LNCaP clone FGC (cell line): ENCODE measurements around the gene CREB5.

ENCODE experiments used
- DNase-seq: peaks from one replicate; pipeline ENCODE4 v3.0.0-alpha.2; 2011; ENCODE audit warnings: low read depth
- H3K4me3 ChIP-seq: 2 replicates; pipeline ENCODE4 v1.5.1; 2011; ENCODE audit warnings: mild to moderate bottlenecking, low read depth, low read length, control low read depth
- CTCF ChIP-seq: IDR thresholded peaks from 2 replicates; pipeline ENCODE4 v1.5.1; 2012; ENCODE audit warnings: mild to moderate bottlenecking; ENCODE audit not compliant: control insufficient read depth, insufficient read depth; ENCODE audit errors: extremely low read depth

Gene CREB5

DNA sequence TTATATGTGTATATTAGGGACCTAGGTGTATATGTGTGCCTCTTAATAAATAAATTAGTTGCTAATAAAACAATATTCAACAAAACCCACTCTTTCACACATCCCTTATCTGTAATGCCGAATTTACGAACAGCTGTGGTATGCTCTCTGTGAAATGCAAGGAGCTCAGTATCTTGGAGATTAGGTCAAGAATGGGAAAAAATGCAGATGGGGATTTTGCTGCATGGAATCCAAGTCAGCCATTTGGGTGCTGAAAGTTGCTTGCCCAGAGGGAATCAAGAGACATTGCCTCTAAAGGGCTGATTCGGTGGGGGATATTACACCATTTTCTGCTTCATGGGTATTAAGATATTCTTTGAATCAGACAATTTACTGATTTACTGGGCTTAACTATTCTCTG is 93.5 kb downstream of the CREB5 start:
- no peak overlapping the region for H3K4me3 ChIP-seq
- no peak for TF ChIP-seq CTCF
- DNase-seq = no peak

- no peak for DNase-seq
- no peak overlapping the region for H3K4me3 ChIP-seq
- no peak for TF ChIP-seq CTCF
Measured at GRCh38 chr7:28507525-28508282, 95.4 kb downstream of the CREB5 start.

DNA sequence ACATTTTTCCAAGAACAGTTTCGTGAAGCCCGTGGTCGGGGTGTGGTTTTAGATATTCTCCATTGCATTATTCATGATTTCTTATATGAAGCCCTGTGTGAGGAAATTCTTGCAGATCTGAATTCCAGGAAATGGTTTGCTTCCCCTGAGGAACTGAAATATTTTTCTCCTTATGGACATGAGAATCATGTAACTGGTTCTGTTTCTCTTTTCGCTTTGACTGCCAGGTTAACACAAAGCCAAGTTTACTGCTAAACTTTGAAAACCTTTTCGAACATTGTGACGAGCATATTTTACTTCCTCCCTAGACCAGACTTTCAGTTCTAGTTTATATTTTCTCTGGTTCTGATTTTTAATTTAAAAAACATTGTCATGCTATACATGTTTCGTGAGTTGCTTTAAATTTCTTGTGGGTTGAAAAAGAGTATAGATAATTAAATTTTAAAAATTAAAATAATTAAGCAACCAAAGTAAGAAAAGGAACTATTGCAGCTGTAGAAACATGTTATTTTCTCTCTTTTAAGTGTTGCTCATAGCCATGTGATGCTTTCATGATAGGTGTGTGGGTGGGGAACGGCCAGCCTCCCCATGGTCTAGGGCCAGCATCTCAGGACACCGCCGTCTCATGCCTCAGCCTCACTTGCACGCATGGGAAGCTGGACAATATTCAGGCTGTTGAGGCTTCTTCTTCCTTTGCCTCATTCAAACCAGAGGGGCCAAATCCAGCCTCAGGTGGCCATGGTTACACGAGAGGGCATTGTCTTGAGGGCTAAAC is 97.1 kb downstream of the CREB5 start:
- no peak for DNase-seq
- no peak overlapping the region for H3K4me3 ChIP-seq
- TF ChIP-seq CTCF = no peak

DNA sequence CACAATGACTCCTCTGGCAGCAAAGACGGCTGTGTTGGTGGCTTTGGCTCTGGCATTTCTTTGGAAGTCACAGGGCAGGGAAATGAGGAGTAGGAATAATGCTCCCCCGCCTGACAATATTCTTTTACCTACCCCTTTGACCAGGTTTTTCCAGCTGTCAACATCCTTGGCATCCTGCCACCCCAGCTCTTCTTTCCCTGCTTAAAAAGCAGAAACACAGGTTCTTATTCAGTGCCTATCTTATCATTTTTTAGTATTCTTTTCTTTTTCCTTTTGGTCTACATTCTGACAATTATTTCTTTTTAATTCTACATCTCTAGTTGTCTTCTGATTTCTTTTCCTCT is 97.7 kb downstream of the CREB5 start:
- no peak overlapping the region for H3K4me3 ChIP-seq
- DNase-seq = no peak
- TF ChIP-seq CTCF = no peak

GRCh38 chr7:28512668-28513440 is 100.5 kb downstream of the CREB5 start:
- TF ChIP-seq CTCF = no peak
- no peak for DNase-seq
- H3K4me3 ChIP-seq = no peak overlapping the region

GRCh38 chr7:28516390-28517172 is 104.3 kb downstream of the CREB5 start:
- H3K4me3 ChIP-seq = no peak overlapping the region
- DNase-seq = no peak
- no peak for TF ChIP-seq CTCF
